Measurements from ENCODE around the gene MBD5. TPM values are rescaled to one million over a fixed set of nuclear protein-coding genes. Genes with fewer than 3 reads are reported as not detected.

MBD5 gene
- total and polyA plus RNA-seq, 2 experiments from 2014 or later: 12.1 to 23.4 TPM

- no peaks in the 10 kb centered on the region for H3K4me1 ChIP-seq (ENCODE audit: insufficient read depth)
- no peak for TF ChIP-seq EZH2phosphoT487 (IDR thresholded peaks at IDR 0.05; ENCODE audit: insufficient read depth, low read depth)
- H3K36me3 ChIP-seq (ENCODE audit: low read depth): no peaks in the 10 kb centered on the region
- H3K4me3 ChIP-seq: no peak overlapping the region
- no peak for DNase-seq
- H3K27me3 ChIP-seq (replicated peaks; ENCODE audit: insufficient read depth): no peaks in the 10 kb centered on the region
- H3K4me2 ChIP-seq (ENCODE audit: unreplicated experiment): no peak overlapping the region
- in situ Hi-C loops (cut with MboI): no loop called here
- H3K79me2 ChIP-seq (ENCODE audit: insufficient read depth): peaks cover 15% of the 10 kb centered on the region; the same call in 1 of the 2 replicates
- H4K20me1 ChIP-seq (ENCODE audit: insufficient read depth): no peaks in the 10 kb centered on the region
- H3K9me2 ChIP-seq (ENCODE audit: insufficient read depth): no peaks in the 10 kb centered on the region; the same call in 1 of the 2 replicates
- no peak overlapping the region for H3K9ac ChIP-seq
- H3F3A ChIP-seq (ENCODE audit: insufficient read depth): no peaks in the 10 kb centered on the region
- no peak overlapping the region for H2AFZ ChIP-seq
- no peak overlapping the region for H3K27ac ChIP-seq
- H3K9me3 ChIP-seq (ENCODE audit: low read depth): no peaks in the 10 kb centered on the region
Observed at GRCh38 chr2:148167241-148167766, 146.4 kb downstream of the MBD5 start.

- DNase-seq: no peak
- TF ChIP-seq EZH2 (IDR thresholded peaks at IDR 0.05; ENCODE audit: insufficient read depth, poor library complexity, severe bottlenecking): no peak
- no peak for TF ChIP-seq EZH2phosphoT487 (IDR thresholded peaks at IDR 0.05; ENCODE audit: insufficient read depth, low read depth)
- in situ Hi-C loops (cut with MboI): no loop called here
- H3K27ac ChIP-seq: no peak overlapping the region
- H2AFZ ChIP-seq: no peak overlapping the region
- no peak overlapping the region for H3K4me3 ChIP-seq
- no peaks in the 10 kb centered on the region for H4K20me1 ChIP-seq (ENCODE audit: insufficient read depth)
- no peak overlapping the region for H3K4me2 ChIP-seq (ENCODE audit: unreplicated experiment)
- no peaks in the 10 kb centered on the region for H3K4me1 ChIP-seq (ENCODE audit: insufficient read depth)
- WGBS, 2 experiments (ENCODE audit: low coverage in 1 of 2, low lambda C conversion rate in 2 of 2, missing lambda C conversion rate in 2 of 2): 100% methylated on average over 1 of the region's 1 CpG
- no peaks in the 10 kb centered on the region for H3K27me3 ChIP-seq (replicated peaks; ENCODE audit: insufficient read depth)
- peaks cover 15% of the 10 kb centered on the region; the same call in 1 of the 2 replicates for H3K79me2 ChIP-seq (ENCODE audit: insufficient read depth)
- H3F3A ChIP-seq (ENCODE audit: insufficient read depth): no peaks in the 10 kb centered on the region
- no peaks in the 10 kb centered on the region; the same call in 1 of the 2 replicates for H3K9me2 ChIP-seq (ENCODE audit: insufficient read depth)
- no peaks in the 10 kb centered on the region for H3K9me3 ChIP-seq (ENCODE audit: low read depth)
- H3K9ac ChIP-seq: no peak overlapping the region
- no peaks in the 10 kb centered on the region for H3K36me3 ChIP-seq (ENCODE audit: low read depth)
Observed at GRCh38 chr2:148167855-148168254, 147.0 kb downstream of the MBD5 start.

- Histone ChIP-seq H4K20me1 (ENCODE audit: insufficient read depth) (no peaks in the 10 kb centered on the region), H3K4me3 (no peak overlapping the region), H3K4me1 (ENCODE audit: insufficient read depth) (no peaks in the 10 kb centered on the region), H3K9ac (no peak overlapping the region), H3F3A (ENCODE audit: insufficient read depth) (no peaks in the 10 kb centered on the region), H3K27me3 (replicated peaks; ENCODE audit: insufficient read depth) (no peaks in the 10 kb centered on the region), H3K36me3 (ENCODE audit: low read depth) (no peaks in the 10 kb centered on the region), H3K79me2 (ENCODE audit: insufficient read depth) (peaks cover 5% of the 10 kb centered on the region; the same call in 1 of the 2 replicates), H3K27ac (no peak overlapping the region), H3K9me2 (ENCODE audit: insufficient read depth) (no peaks in the 10 kb centered on the region; the same call in 1 of the 2 replicates), H3K9me3 (ENCODE audit: low read depth) (no peaks in the 10 kb centered on the region), H2AFZ (no peak overlapping the region), H3K4me2 (ENCODE audit: unreplicated experiment) (no peak overlapping the region)
- no peak for TF ChIP-seq EZH2phosphoT487 (IDR thresholded peaks at IDR 0.05; ENCODE audit: insufficient read depth, low read depth)
- TF ChIP-seq EZH2 (IDR thresholded peaks at IDR 0.05; ENCODE audit: insufficient read depth, poor library complexity, severe bottlenecking): no peak
- WGBS, 2 experiments (ENCODE audit: low coverage in 1 of 2, low lambda C conversion rate in 2 of 2, missing lambda C conversion rate in 2 of 2): 81 to 83% methylated on average over 6 of the region's 6 CpGs
- DNase-seq: no peak
- in situ Hi-C loops (cut with MboI): no loop called here
Observed at GRCh38 chr2:148172131-148172753, 151.4 kb downstream of the MBD5 start.

DNA sequence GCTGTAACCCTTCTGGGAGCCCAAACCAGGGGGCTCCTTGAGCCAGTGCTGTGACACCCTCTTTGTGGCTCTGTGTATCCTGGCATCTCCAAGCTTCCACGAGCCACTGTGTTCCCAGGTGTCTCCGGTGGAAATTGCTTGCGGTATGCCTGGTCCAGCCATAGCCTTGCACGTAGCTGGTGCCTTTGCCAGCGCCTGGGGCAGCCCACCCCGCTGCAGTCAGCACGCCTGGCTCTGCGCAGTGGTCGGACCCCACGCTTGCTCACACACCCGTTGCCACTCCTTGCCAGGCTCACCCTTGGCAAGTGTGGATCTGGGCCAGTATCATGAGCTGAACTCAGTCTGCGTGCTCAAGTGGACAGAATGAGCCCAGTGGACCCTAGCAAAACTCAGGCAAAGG, 152.3 kb downstream of the MBD5 start:
- no peaks in the 10 kb centered on the region for H4K20me1 ChIP-seq (ENCODE audit: insufficient read depth)
- H2AFZ ChIP-seq: no peak overlapping the region
- in situ Hi-C loops (cut with MboI): no loop called here
- no peak overlapping the region for H3K9ac ChIP-seq
- no peak overlapping the region for H3K4me3 ChIP-seq
- H3K36me3 ChIP-seq (ENCODE audit: low read depth): no peaks in the 10 kb centered on the region
- H3K27me3 ChIP-seq (replicated peaks; ENCODE audit: insufficient read depth): no peaks in the 10 kb centered on the region
- H3K27ac ChIP-seq: no peak overlapping the region
- no peaks in the 10 kb centered on the region for H3F3A ChIP-seq (ENCODE audit: insufficient read depth)
- H3K9me2 ChIP-seq (ENCODE audit: insufficient read depth): no peaks in the 10 kb centered on the region
- H3K79me2 ChIP-seq (ENCODE audit: insufficient read depth): peaks cover 4% of the 10 kb centered on the region; the same call in 1 of the 2 replicates
- TF ChIP-seq EZH2phosphoT487 (IDR thresholded peaks at IDR 0.05; ENCODE audit: insufficient read depth, low read depth) (no peak), EZH2 (IDR thresholded peaks at IDR 0.05; ENCODE audit: insufficient read depth, poor library complexity, severe bottlenecking) (no peak)
- DNase-seq: no peak
- no peak overlapping the region for H3K4me2 ChIP-seq (ENCODE audit: unreplicated experiment)
- WGBS, 2 experiments (ENCODE audit: low coverage in 1 of 2, low lambda C conversion rate in 2 of 2, missing lambda C conversion rate in 2 of 2): 97 to 100% methylated on average over 10 to 12 of the region's 12 CpGs
- H3K9me3 ChIP-seq (ENCODE audit: low read depth): no peaks in the 10 kb centered on the region
- H3K4me1 ChIP-seq (ENCODE audit: insufficient read depth): no peaks in the 10 kb centered on the region
